Fibroblast of lung (primary cell): Measurements from ENCODE around the gene APOBEC3H. TPM values are rescaled to one million over a fixed set of nuclear protein-coding genes. Genes with fewer than 3 reads are reported as not detected.

Source experiments
- DNase-seq, 2 donors: peaks; one replicate each; pipeline versions ENCODE4 v3.0.0 to v3.0.0-alpha.2; 2010; ENCODE audit warnings: low read depth in 2 of 2
- H2AFZ ChIP-seq: 2 replicates; pipeline ENCODE4 v1.5.1; 2012; ENCODE audit warnings: low read length, control low read depth, inconsistent platforms
- H3K27ac ChIP-seq: 2 replicates; pipeline ENCODE4 v1.5.1; 2011; ENCODE audit warnings: low read length, control low read depth; ENCODE audit not compliant: insufficient read depth
- H3K27me3 ChIP-seq: 2 replicates; pipeline ENCODE4 v1.5.1; 2011; ENCODE audit warnings: mild to moderate bottlenecking, low read length; ENCODE audit not compliant: control insufficient read depth, insufficient read depth
- H3K36me3 ChIP-seq: 2 replicates; pipeline ENCODE4 v1.5.1; 2011; ENCODE audit warnings: low read length; ENCODE audit not compliant: control insufficient read depth, insufficient read depth
- H3K4me1 ChIP-seq: 2 replicates; pipeline ENCODE4 v1.5.1; 2011; ENCODE audit warnings: low read length; ENCODE audit not compliant: control insufficient read depth, insufficient read depth; ENCODE audit errors: extremely low read depth
- H3K4me2 ChIP-seq: 2 replicates; pipeline ENCODE4 v1.5.1; 2011; ENCODE audit warnings: low read length, control low read depth; ENCODE audit not compliant: insufficient read depth; ENCODE audit errors: extremely low read depth
- H3K4me3 ChIP-seq, 4 experiments: fragments of 200-600 bp in 1 of 4; sonication (generic) in 1 of 4; replicated peaks in 1 of 4; 2 replicates each; pipeline ENCODE4 v1.5.1; 2011 to 2016; ENCODE audit warnings: low read length in 4 of 4, low read depth in 3 of 4, mild to moderate bottlenecking in 3 of 4, control low read depth in 2 of 4, inconsistent platforms in 1 of 4, mixed read lengths in 1 of 4; ENCODE audit not compliant: insufficient read depth in 1 of 4; ENCODE audit errors: control extremely low read depth in 1 of 4
- H3K79me2 ChIP-seq: 2 replicates; pipeline ENCODE4 v1.5.1; 2012; ENCODE audit warnings: mild to moderate bottlenecking, low read length, inconsistent platforms; ENCODE audit not compliant: control insufficient read depth, insufficient read depth
- H3K9ac ChIP-seq: 2 replicates; pipeline ENCODE4 v1.5.1; 2011; ENCODE audit warnings: mild to moderate bottlenecking, low read length, control low read depth; ENCODE audit not compliant: insufficient read depth
- H3K9me3 ChIP-seq: 2 replicates; pipeline ENCODE4 v1.5.1; 2012; ENCODE audit warnings: low read depth, low read length; ENCODE audit not compliant: control insufficient read depth, insufficient read depth
- H4K20me1 ChIP-seq: 2 replicates; pipeline ENCODE4 v1.5.1; 2011; ENCODE audit warnings: low read length; ENCODE audit not compliant: control insufficient read depth, insufficient read depth; ENCODE audit errors: extremely low read depth
- CTCF ChIP-seq, 2 donors: IDR thresholded peaks in 1 of 2; conservative IDR thresholded peaks in 1 of 2; 1 replicate in 1 of 2; 2 replicates in 1 of 2; pipeline ENCODE4 v1.5.1; 2011 to 2012; ENCODE audit warnings: low read length in 2 of 2, control low read depth in 1 of 2, inconsistent platforms in 1 of 2, low read depth in 1 of 2, mild to moderate bottlenecking in 1 of 2
- EZH2 ChIP-seq: IDR thresholded peaks from 2 replicates; pipeline ENCODE4 v1.5.1; 2012; ENCODE audit warnings: low read length, control low read depth, mild to moderate bottlenecking; ENCODE audit errors: missing control alignments
- polyA plus RNA-seq, 2 donors: library from polyadenylated mRNA; depleted of rRNA in 1 of 2; stranded (reverse) in 1 of 2; unstranded in 1 of 2; fragments of >200 nt; gene quantifications; 2 replicates each; pipeline ENCODE4 v1.2.1, GENCODE V29; 2011 to 2012; ENCODE audit warnings: missing spikeins in 1 of 2
- total RNA-seq: library from RNA; depleted of rRNA; stranded (reverse); fragments of >200 nt; gene quantifications from 2 replicates; pipeline ENCODE4 v1.2.1, GENCODE V29; 2014

The APOBEC3H gene
- total and polyA plus RNA-seq, 2 donors (not counting 1 experiment from before 2014, with no cell fraction given), result 0.20 to 1.3 TPM

GRCh38 chr22:39114112-39114511 lies 17.1 kb downstream of the APOBEC3H start:
- TF ChIP-seq EZH2, result no peak
- no peak for TF ChIP-seq CTCF (conservative IDR thresholded peaks at IDR 0.05 in 1 of 2, IDR thresholded peaks at IDR 0.05 in 1 of 2; ENCODE audit: low read depth in 1 of 2, low read length in 2 of 2)
- Histone ChIP-seq H3K4me2 (no peak overlapping the region), H3K79me2 (no peaks in the 10 kb centered on the region), H3K9me3 (no peaks in the 10 kb centered on the region), H3K27ac (no peak overlapping the region), H3K27me3 (peaks cover 18% of the 10 kb centered on the region), H2AFZ (no peak overlapping the region), H3K9ac (no peak overlapping the region), H3K4me1 (no peaks in the 10 kb centered on the region), H3K36me3 (no peaks in the 10 kb centered on the region), H4K20me1 (no peaks in the 10 kb centered on the region), H3K4me3 (no peak overlapping the region)
- no peak for DNase-seq

- no peak for DNase-seq
- Histone ChIP-seq H4K20me1 (no peaks in the 10 kb centered on the region), H3K4me3 (no peak overlapping the region), H3K27ac (no peak overlapping the region), H3K4me2 (no peak overlapping the region), H2AFZ (no peak overlapping the region), H3K4me1 (no peaks in the 10 kb centered on the region), H3K36me3 (no peaks in the 10 kb centered on the region), H3K9ac (no peak overlapping the region), H3K79me2 (no peaks in the 10 kb centered on the region), H3K9me3 (no peaks in the 10 kb centered on the region), H3K27me3 (peaks cover 18% of the 10 kb centered on the region)
- TF ChIP-seq CTCF (conservative IDR thresholded peaks at IDR 0.05 in 1 of 2, IDR thresholded peaks at IDR 0.05 in 1 of 2; ENCODE audit: low read depth in 1 of 2, low read length in 2 of 2), result no peak
- no peak for TF ChIP-seq EZH2
These were observed 18.5 kb downstream of the APOBEC3H start for GRCh38 chr22:39115570-39115969.

- H3K4me1 ChIP-seq, result no peaks in the 10 kb centered on the region
- no peak overlapping the region for H3K4me3 ChIP-seq
- H3K4me2 ChIP-seq, result no peak overlapping the region
- H3K36me3 ChIP-seq, result no peaks in the 10 kb centered on the region
- H3K27ac ChIP-seq, result no peak overlapping the region
- H4K20me1 ChIP-seq, result no peaks in the 10 kb centered on the region
- no peak overlapping the region for H3K9ac ChIP-seq
- peaks cover 18% of the 10 kb centered on the region for H3K27me3 ChIP-seq
- no peak overlapping the region for H2AFZ ChIP-seq
- no peak for TF ChIP-seq EZH2
- TF ChIP-seq CTCF (conservative IDR thresholded peaks at IDR 0.05 in 1 of 2, IDR thresholded peaks at IDR 0.05 in 1 of 2; ENCODE audit: low read depth in 1 of 2, low read length in 2 of 2), result no peak
- DNase-seq, result no peak
- no peaks in the 10 kb centered on the region for H3K9me3 ChIP-seq
- no peaks in the 10 kb centered on the region for H3K79me2 ChIP-seq
These were observed 19.1 kb downstream of the APOBEC3H start for GRCh38 chr22:39115977-39116621.
